HUES6 (cell line): ENCODE results near the gene CSTF3.
"Not testable (repeated sequence)": the region's sequence is repeated elsewhere in the genome, so short reads cannot be mapped to it uniquely, and the experiment has no call there.

Experiments
- H3K27ac ChIP-seq: 2 replicates; pipeline ENCODE4 v1.7.0; 2013; ENCODE audit warnings: low read depth, mild to moderate bottlenecking, low read length, inconsistent platforms
- H3K27me3 ChIP-seq: 2 replicates; pipeline ENCODE4 v1.6.1; 2013; ENCODE audit warnings: low read length; ENCODE audit not compliant: control insufficient read depth, insufficient read depth
- H3K36me3 ChIP-seq: 2 replicates; pipeline ENCODE4 v1.6.1; 2013; ENCODE audit warnings: low read length; ENCODE audit not compliant: control insufficient read depth, insufficient read depth
- H3K4me1 ChIP-seq: 2 replicates; pipeline ENCODE4 v1.6.1; 2013; ENCODE audit warnings: low read length; ENCODE audit not compliant: control insufficient read depth, insufficient read depth
- H3K4me3 ChIP-seq: 2 replicates; pipeline ENCODE4 v1.5.1; 2013; ENCODE audit warnings: low read depth, low read length
- H3K9ac ChIP-seq: one replicate; pipeline ENCODE4 v1.6.1; 2013; ENCODE audit warnings: mild to moderate bottlenecking, low read length
- H3K9me3 ChIP-seq: 2 replicates; pipeline ENCODE4 v1.6.1; 2013; ENCODE audit warnings: low read depth, low read length; ENCODE audit not compliant: control insufficient read depth, insufficient read depth

CSTF3 gene

DNA sequence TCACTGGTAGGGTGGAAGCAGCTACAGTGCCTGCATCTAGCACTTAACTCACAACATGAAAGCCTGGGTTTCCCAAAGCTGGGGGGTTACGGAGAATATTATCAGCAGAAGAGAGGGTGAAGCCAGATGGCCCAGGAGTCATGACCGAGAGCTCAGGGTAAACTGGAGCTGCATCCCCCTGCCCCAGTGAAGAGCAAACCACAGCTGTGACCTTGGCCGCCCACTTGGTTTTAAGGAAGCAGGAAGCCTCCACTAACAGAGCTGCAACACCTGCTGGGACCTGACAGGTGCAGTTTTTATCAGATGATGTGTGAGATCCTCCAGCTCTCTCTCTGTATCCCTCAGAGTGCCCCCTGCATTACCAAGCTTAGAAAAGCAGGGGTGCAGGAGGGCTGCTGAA, 101.0 kb downstream of the CSTF3 start:
- H3K27me3 ChIP-seq, result no peaks in the 10 kb centered on the region
- H3K4me1 ChIP-seq, result peaks cover 5% of the 10 kb centered on the region; the same call in 1 of the 2 replicates
- H3K9ac ChIP-seq, result no peak overlapping the region
- no peak overlapping the region for H3K27ac ChIP-seq
- peaks cover 30% of the 10 kb centered on the region for H3K36me3 ChIP-seq
- H3K9me3 ChIP-seq, result no peaks in the 10 kb centered on the region
- no peak overlapping the region for H3K4me3 ChIP-seq

GRCh38 chr11:33059331-33060007, 101.8 kb downstream of the CSTF3 start:
- H3K36me3 ChIP-seq, result peaks cover 30% of the 10 kb centered on the region
- H3K27ac ChIP-seq, result no peak overlapping the region
- peaks cover 5% of the 10 kb centered on the region; the same call in 1 of the 2 replicates for H3K4me1 ChIP-seq

GRCh38 chr11:33057284-33057683, 104.0 kb downstream of the CSTF3 start:
- Histone ChIP-seq H3K27ac (no peak overlapping the region), H3K9me3 (no peaks in the 10 kb centered on the region), H3K27me3 (no peaks in the 10 kb centered on the region), H3K4me3 (no peak overlapping the region), H3K9ac (no peak overlapping the region), H3K36me3 (peaks cover 28% of the 10 kb centered on the region), H3K4me1 (peaks cover 5% of the 10 kb centered on the region; the same call in 1 of the 2 replicates)

More at GRCh38 chr11:33059331-33060007, 101.8 kb downstream of the CSTF3 start:
- Histone ChIP-seq H3K9ac (no peak overlapping the region), H3K27me3 (no peaks in the 10 kb centered on the region), H3K4me3 (no peak overlapping the region), H3K9me3 (no peaks in the 10 kb centered on the region)

- H3K36me3 ChIP-seq, result peaks cover 24% of the 10 kb centered on the region
- H3K4me1 ChIP-seq, result no peaks in the 10 kb centered on the region
- H3K27ac ChIP-seq, result no peak overlapping the region
- no peaks in the 10 kb centered on the region for H3K9me3 ChIP-seq
- H3K27me3 ChIP-seq, result no peaks in the 10 kb centered on the region
- H3K9ac ChIP-seq, result no peak overlapping the region
- H3K4me3 ChIP-seq, result no peak overlapping the region
Observed at GRCh38 chr11:33055375-33055774, 105.9 kb downstream of the CSTF3 start.

- Histone ChIP-seq H3K4me1 (peaks cover 6% of the 10 kb centered on the region), H3K9ac (no peak overlapping the region), H3K36me3 (0 out of 2 replicates have a peak, but pooled peaks cover 8% of the 10 kb centered on the region), H3K9me3 (no peaks in the 10 kb centered on the region), H3K4me3 (no peak overlapping the region), H3K27ac (no peak overlapping the region), H3K27me3 (no peaks in the 10 kb centered on the region)
Observed at GRCh38 chr11:33052231-33052630, 109.0 kb downstream of the CSTF3 start.

GRCh38 chr11:33049565-33050408, 111.5 kb downstream of the CSTF3 start:
- peaks cover 23% of the 10 kb centered on the region for H3K36me3 ChIP-seq
- H3K4me1 ChIP-seq, result not testable (repeated sequence)

GRCh38 chr11:33048701-33049100, 112.6 kb downstream of the CSTF3 start:
- H3K4me1 ChIP-seq, H3K9ac ChIP-seq, H3K27ac ChIP-seq, H3K27me3 ChIP-seq, H3K9me3 ChIP-seq, H3K4me3 ChIP-seq: not testable (repeated sequence)
- peaks cover 34% of the 10 kb centered on the region for H3K36me3 ChIP-seq

More at GRCh38 chr11:33049565-33050408, 111.5 kb downstream of the CSTF3 start:
- not testable (repeated sequence) for H3K4me3 ChIP-seq, H3K27me3 ChIP-seq, H3K9ac ChIP-seq, H3K9me3 ChIP-seq, H3K27ac ChIP-seq

DNA sequence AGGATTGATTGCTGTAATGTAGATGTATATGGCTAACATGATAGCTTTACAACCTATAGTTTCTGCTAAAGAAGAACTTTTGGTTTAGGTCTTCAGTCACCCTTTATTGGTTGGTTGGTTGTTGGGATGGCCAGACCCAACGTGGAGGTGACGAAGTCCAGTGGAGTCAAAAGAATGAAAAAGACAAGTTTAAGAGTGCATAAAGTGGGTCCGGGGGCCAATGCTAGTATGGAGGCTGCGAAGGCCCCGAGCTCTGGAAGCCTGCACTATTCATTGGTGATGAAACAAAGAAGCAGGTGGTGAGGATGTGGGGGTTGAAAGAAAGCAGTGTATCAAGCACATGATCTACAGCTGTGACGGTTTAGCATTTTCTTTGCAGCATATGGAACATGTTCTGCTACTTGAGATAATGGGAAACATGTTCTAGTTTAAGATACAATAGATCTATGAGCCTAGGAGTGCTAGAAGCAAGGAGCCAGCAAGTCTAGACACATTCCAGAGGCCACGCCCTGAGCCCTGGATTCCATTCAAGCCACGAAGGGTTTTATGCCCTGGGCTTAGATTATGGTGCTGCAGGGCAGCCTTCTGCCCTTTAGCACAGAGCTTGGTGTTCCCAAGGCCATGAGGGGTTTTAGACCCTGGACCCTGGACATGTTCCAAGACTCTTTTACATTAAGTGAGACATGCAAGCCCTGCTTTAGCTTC, 115.6 kb downstream of the CSTF3 start:
- Histone ChIP-seq H3K4me3 (no peak overlapping the region), H3K9me3 (peaks cover 9% of the 10 kb centered on the region; the same call in 1 of the 2 replicates), H3K9ac (no peak overlapping the region), H3K27ac (no peak overlapping the region), H3K4me1 (peaks cover 11% of the 10 kb centered on the region), H3K27me3 (no peaks in the 10 kb centered on the region), H3K36me3 (peaks cover 35% of the 10 kb centered on the region)

- H3K36me3 ChIP-seq, result peaks cover 35% of the 10 kb centered on the region
- H3K4me3 ChIP-seq, result no peak overlapping the region
- H3K4me1 ChIP-seq, result peaks cover 12% of the 10 kb centered on the region
- no peak overlapping the region for H3K27ac ChIP-seq
- H3K27me3 ChIP-seq, result no peaks in the 10 kb centered on the region
- H3K9me3 ChIP-seq, result peaks cover 9% of the 10 kb centered on the region; the same call in 1 of the 2 replicates
- no peak overlapping the region for H3K9ac ChIP-seq
Observed at GRCh38 chr11:33044285-33044756, 117.0 kb downstream of the CSTF3 start.

DNA sequence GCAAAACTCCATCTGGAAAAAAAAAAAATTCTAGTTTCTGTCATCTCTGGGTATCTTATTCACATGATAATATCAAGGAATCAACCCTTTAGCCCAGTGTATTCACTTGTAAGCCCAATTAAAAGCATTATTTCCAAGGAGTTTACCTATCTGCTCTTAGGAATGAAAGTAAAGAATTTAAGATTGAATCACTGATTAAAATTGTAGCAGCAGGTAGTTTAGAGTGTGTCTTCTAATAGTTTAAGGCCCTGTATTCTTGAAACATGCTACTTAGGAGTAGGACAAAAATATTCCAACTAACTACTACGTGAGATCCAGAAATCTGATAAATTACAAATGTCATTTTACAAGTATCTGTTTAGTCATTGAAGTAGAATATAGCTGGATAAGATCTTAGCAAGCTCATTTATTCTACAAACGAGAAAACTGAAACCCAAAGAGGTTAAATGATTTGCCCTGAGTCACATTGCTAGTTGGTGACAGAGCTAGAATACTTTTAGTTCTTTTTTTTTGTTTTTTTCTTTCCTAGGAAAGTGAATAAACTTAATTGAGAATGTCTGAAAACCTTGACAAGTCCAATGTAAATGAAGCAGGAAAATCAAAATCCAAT, 118.0 kb downstream of the CSTF3 start:
- H3K36me3 ChIP-seq, result peaks cover 35% of the 10 kb centered on the region
- H3K27ac ChIP-seq, result no peak overlapping the region
- H3K9ac ChIP-seq, result no peak overlapping the region
- H3K9me3 ChIP-seq, result peaks cover 9% of the 10 kb centered on the region; the same call in 1 of the 2 replicates
- no peak overlapping the region for H3K4me3 ChIP-seq
- H3K4me1 ChIP-seq, result peaks cover 10% of the 10 kb centered on the region
- no peaks in the 10 kb centered on the region for H3K27me3 ChIP-seq
